GM21515 (cell line): Measurements from ENCODE around the gene TRIM14.
"Not testable (repeated sequence)": the region's sequence is repeated elsewhere in the genome, so short reads cannot be mapped to it uniquely, and the experiment has no call there.

Experiments
- ATAC-seq: cut with Tn5 transposase; IDR thresholded peaks from one replicate; pipeline ENCODE4 v1.9.1; 2021; ENCODE audit not compliant: unreplicated experiment

Gene TRIM14

GRCh38 chr9:98108531-98109031 lies 10.4 kb downstream of the TRIM14 start:
- peak; percentile 70 for ATAC-seq

- no peak for ATAC-seq
Observed at GRCh38 chr9:98107926-98108325, 11.1 kb downstream of the TRIM14 start.

GRCh38 chr9:98105006-98105405 lies 14.0 kb downstream of the TRIM14 start:
- ATAC-seq = no peak

GRCh38 chr9:98104445-98104881 lies 14.6 kb downstream of the TRIM14 start:
- ATAC-seq = no peak

GRCh38 chr9:98101868-98102273 lies 17.2 kb downstream of the TRIM14 start:
- peak; percentile 94 for ATAC-seq

- ATAC-seq = peak; percentile 3
Observed at GRCh38 chr9:98101416-98101815, 17.6 kb downstream of the TRIM14 start.

- no peak for ATAC-seq
Observed at GRCh38 chr9:98100456-98100855, 18.6 kb downstream of the TRIM14 start.

GRCh38 chr9:98099898-98100297 lies 19.1 kb downstream of the TRIM14 start:
- no peak for ATAC-seq

- ATAC-seq = no peak
Observed at GRCh38 chr9:98099346-98099745, 19.7 kb downstream of the TRIM14 start.

- ATAC-seq = no peak
Observed at GRCh38 chr9:98097836-98098235, 21.2 kb downstream of the TRIM14 start.

- no peak for ATAC-seq
Observed at GRCh38 chr9:98096091-98096490, 22.9 kb downstream of the TRIM14 start.

- ATAC-seq = no peak
Observed at GRCh38 chr9:98095401-98095800, 23.6 kb downstream of the TRIM14 start.

GRCh38 chr9:98094851-98095250 lies 24.2 kb downstream of the TRIM14 start:
- ATAC-seq = no peak

GRCh38 chr9:98094316-98094715 lies 24.7 kb downstream of the TRIM14 start:
- ATAC-seq = no peak

GRCh38 chr9:98092613-98092931 lies 26.4 kb downstream of the TRIM14 start:
- no peak for ATAC-seq

- no peak for ATAC-seq
Observed at GRCh38 chr9:98091735-98092612, 27.0 kb downstream of the TRIM14 start.

- ATAC-seq = not testable (repeated sequence)
Observed at GRCh38 chr9:98090674-98091073, 28.3 kb downstream of the TRIM14 start.

GRCh38 chr9:98087420-98088354 lies 31.3 kb downstream of the TRIM14 start:
- no peak for ATAC-seq

- ATAC-seq = no peak
Observed at GRCh38 chr9:98086461-98086860, 32.6 kb downstream of the TRIM14 start.

- ATAC-seq = no peak
Observed at GRCh38 chr9:98085944-98086343, 33.1 kb downstream of the TRIM14 start.

- no peak for ATAC-seq
Observed at GRCh38 chr9:98085058-98085457, 34.0 kb downstream of the TRIM14 start.

- ATAC-seq = no peak
Observed at GRCh38 chr9:98084396-98084795, 34.6 kb downstream of the TRIM14 start.
